PFSK-1 (cell line): ENCODE measurements around the gene WFDC8.

Experiments used
- FOXP2 ChIP-seq: optimal IDR thresholded peaks from 2 replicates; pipeline ENCODE3; 2011; ENCODE audit warnings: borderline replicate concordance, control low read depth, inconsistent platforms; ENCODE audit not compliant: insufficient read depth; ENCODE audit errors: extremely low read length, extremely low read depth
- POLR2AphosphoS5 ChIP-seq: IDR thresholded peaks from 2 replicates; pipeline ENCODE4 v1.6.1; 2012; ENCODE audit warnings: low read depth, mild to moderate bottlenecking, control low read depth, low read length, moderate library complexity
- SIN3A ChIP-seq: IDR thresholded peaks from 2 replicates; pipeline ENCODE4 v1.6.1; 2012; ENCODE audit warnings: mild to moderate bottlenecking, low read length, moderate library complexity, borderline replicate concordance; ENCODE audit not compliant: insufficient read depth
- TAF1 ChIP-seq: IDR thresholded peaks from 2 replicates; pipeline ENCODE4 v1.6.1; 2012; ENCODE audit warnings: low read length, control low read depth, borderline replicate concordance; ENCODE audit not compliant: insufficient read depth
- TF ChIP-seq, protein P1 (sequence below), 2 experiments: IDR thresholded peaks; 2 replicates each; pipeline versions ENCODE4 v1.6.1 to v1.8.0; 2011 to 2012; ENCODE audit warnings: low read depth in 2 of 2, low read length in 2 of 2, control low read depth in 1 of 2, inconsistent platforms in 1 of 2, mild to moderate bottlenecking in 1 of 2, moderate library complexity in 1 of 2; ENCODE audit not compliant: insufficient read depth in 1 of 2

Gene WFDC8

DNA sequence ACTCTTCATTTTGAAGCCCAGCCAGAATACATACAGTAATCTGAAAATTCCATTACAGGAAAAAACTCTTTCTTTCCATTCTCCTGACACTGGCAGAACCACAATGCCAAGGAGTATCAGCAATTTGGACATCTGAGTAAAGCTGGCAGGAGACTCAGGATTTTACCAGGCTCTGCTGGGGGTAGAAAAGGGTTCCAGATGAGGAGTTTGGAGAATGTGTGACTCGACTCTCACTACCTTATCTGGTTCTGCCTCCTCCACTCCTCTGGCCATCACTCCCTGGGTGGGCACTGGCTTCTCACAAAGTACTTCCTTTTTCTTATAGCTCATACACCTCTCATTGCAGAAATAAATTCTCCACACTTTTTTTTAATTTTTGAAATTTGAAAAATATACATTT is 10.6 kb upstream of the WFDC8 start:
- no peak for TF ChIP-seq SIN3A
- TF ChIP-seq FOXP2: no peak
- TF ChIP-seq, protein P1, sequence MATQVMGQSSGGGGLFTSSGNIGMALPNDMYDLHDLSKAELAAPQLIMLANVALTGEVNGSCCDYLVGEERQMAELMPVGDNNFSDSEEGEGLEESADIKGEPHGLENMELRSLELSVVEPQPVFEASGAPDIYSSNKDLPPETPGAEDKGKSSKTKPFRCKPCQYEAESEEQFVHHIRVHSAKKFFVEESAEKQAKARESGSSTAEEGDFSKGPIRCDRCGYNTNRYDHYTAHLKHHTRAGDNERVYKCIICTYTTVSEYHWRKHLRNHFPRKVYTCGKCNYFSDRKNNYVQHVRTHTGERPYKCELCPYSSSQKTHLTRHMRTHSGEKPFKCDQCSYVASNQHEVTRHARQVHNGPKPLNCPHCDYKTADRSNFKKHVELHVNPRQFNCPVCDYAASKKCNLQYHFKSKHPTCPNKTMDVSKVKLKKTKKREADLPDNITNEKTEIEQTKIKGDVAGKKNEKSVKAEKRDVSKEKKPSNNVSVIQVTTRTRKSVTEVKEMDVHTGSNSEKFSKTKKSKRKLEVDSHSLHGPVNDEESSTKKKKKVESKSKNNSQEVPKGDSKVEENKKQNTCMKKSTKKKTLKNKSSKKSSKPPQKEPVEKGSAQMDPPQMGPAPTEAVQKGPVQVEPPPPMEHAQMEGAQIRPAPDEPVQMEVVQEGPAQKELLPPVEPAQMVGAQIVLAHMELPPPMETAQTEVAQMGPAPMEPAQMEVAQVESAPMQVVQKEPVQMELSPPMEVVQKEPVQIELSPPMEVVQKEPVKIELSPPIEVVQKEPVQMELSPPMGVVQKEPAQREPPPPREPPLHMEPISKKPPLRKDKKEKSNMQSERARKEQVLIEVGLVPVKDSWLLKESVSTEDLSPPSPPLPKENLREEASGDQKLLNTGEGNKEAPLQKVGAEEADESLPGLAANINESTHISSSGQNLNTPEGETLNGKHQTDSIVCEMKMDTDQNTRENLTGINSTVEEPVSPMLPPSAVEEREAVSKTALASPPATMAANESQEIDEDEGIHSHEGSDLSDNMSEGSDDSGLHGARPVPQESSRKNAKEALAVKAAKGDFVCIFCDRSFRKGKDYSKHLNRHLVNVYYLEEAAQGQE (IDR thresholded peaks at IDR 0.05; ENCODE audit: insufficient read depth in 1 of 2, low read depth in 2 of 2, low read length in 2 of 2): no peak
- TF ChIP-seq TAF1: no peak
- TF ChIP-seq POLR2AphosphoS5: no peak

DNA sequence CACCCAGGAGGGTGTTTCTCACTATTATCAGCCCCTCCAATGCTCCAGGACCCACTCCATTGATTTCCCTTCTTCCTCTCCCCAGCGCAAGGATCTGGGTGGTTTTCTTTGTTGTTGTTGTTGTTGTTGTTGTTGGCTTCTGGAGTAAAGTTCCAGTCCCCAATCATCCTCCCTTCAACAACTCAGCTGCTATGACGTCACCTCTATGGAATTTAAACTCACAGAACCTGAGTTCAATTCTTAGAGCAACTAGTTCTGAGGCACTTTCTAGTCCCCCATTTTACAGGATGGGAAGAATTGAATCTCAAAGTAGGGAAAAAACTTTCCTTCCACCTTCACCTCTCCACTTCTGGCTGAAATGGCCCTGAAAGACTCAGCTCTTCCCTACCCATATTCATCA is 9.7 kb upstream of the WFDC8 start:
- TF ChIP-seq SIN3A (no peak), FOXP2 (no peak), TAF1 (no peak), POLR2AphosphoS5 (no peak)
- TF ChIP-seq, protein P1 (IDR thresholded peaks at IDR 0.05; ENCODE audit: insufficient read depth in 1 of 2, low read depth in 2 of 2, low read length in 2 of 2): no peak

DNA sequence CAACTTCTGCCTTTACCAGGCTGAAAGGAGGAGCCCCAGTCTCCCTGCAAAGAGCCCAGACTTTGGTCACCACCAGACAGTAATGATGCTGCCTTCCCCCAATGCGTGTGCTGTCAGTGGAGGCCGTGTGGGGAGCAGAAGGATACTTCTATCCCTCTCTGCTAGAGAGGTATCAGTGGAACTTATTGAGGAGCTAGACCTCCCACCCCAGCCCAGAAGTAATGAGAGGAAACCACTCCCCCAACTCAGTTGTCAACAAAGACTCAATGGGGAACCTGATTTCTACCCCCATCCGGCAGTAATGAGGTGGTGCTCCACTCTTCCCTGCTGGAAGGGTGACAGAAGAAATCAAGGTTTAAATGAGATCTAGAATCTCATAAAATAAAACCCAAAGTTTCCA is 4.4 kb upstream of the WFDC8 start:
- TF ChIP-seq TAF1 (no peak), FOXP2 (no peak), POLR2AphosphoS5 (no peak), SIN3A (no peak)
- TF ChIP-seq, protein P1 (IDR thresholded peaks at IDR 0.05; ENCODE audit: insufficient read depth in 1 of 2, low read depth in 2 of 2, low read length in 2 of 2): no peak

DNA sequence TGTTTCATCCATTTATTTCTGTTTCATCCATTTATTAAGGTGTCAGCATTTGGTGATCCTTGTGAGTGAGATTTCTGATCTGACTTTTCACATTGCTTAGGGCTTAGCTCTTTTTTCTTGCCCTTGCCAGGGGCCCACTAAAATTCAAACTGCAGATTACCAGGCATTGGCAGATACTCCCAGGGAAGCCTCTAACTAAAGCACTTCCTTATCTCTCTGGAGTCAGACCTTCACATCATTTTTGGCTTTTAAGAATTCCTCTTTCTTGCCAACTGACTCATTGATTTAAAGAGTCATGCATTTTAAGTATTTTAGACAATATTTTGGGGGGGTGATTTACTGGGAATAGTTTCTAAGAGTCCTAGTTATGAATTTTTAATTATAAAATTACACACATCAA is 2.6 kb upstream of the WFDC8 start:
- TF ChIP-seq, protein P1 (IDR thresholded peaks at IDR 0.05; ENCODE audit: insufficient read depth in 1 of 2, low read depth in 2 of 2, low read length in 2 of 2): no peak
- TF ChIP-seq FOXP2: no peak
- no peak for TF ChIP-seq SIN3A
- no peak for TF ChIP-seq TAF1

DNA sequence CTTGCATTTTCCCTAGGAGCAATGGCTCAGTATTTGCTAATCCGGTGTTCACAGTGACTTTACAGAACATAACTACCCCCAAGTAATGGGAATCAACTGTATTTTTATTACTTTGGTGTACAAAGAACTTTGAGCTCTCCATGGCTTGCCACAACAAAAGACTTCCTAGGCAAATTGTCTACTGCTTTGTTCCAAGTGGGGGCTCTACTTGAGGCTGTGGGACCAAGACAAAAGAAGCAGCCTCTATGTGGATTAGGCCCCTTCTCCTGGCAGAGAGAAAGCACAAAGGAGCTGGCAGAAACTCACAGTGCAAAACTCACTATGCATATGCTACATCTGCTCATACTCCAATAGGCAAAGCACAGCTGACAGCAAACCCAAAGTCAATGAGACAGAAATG is 853 bp downstream of the WFDC8 start:
- TF ChIP-seq FOXP2: no peak
- no peak for TF ChIP-seq SIN3A
- no peak for TF ChIP-seq POLR2AphosphoS5
- no peak for TF ChIP-seq TAF1
- TF ChIP-seq, protein P1 (IDR thresholded peaks at IDR 0.05; ENCODE audit: insufficient read depth in 1 of 2, low read depth in 2 of 2, low read length in 2 of 2): no peak
